K562 (cell line): ENCODE data around the gene SMIM12. TPM values are rescaled to one million over a fixed set of nuclear protein-coding genes. Genes with fewer than 3 reads are reported as not detected.

Source experiments
- ATAC-seq: fragments of 200-7000 bp; cut with Tn5 transposase; 3 replicates; pipeline ENCODE4 v1.9.1; 2020; ENCODE audit warnings: moderate library complexity
- BruUV-seq: library from RNA; stranded (reverse); fragments of 400-500 nt; replicated peaks from 2 replicates; lab custom pipeline; 2021; lab: Mats Ljungman, UMichigan
- CTCF ChIA-PET: fragments of 300-600 bp; formaldehyde crosslinking; extraction: SDS; loops from one replicate; lab custom pipeline; 2021; ENCODE audit warnings: low intra/inter-chr PET ratio; lab: Yijun Ruan, JAX
- POLR2A ChIA-PET: fragments of 300-600, 350-650 bp; sonication (Branson Sonifier 250); formaldehyde crosslinking; extraction: SDS; loops from one replicate; lab custom pipeline; 2021; ENCODE audit warnings: antibody characterized with exemption, inconsistent platforms; lab: Yijun Ruan, JAX
- DNase-seq, 4 experiments: peaks; one replicate each; pipeline versions ENCODE4 v3.0.0 to v3.0.0-alpha.2; 2011 to 2018; ENCODE audit warnings: low spot score in 3 of 4, mixed read lengths in 3 of 4; ENCODE audit errors: extremely low read depth in 1 of 4
- FAIRE-seq: peaks from 2 replicates; lab custom pipeline; 2011; peaks lifted over from hg19 to GRCh38; lab: Jason Lieb, UNC
- H2AFZ ChIP-seq: 2 replicates; pipeline ENCODE4 v1.6.0; 2011; ENCODE audit warnings: low read depth, low read length, control low read depth, inconsistent platforms
- H3K27ac ChIP-seq: fragments of 200-600 bp; 3 replicates; pipeline ENCODE4 v1.8.0; 2011; ENCODE audit warnings: low read depth, mild to moderate bottlenecking, control low read depth, inconsistent platforms, low read length, moderate library complexity, mixed read lengths; ENCODE audit errors: extremely low read depth
- H3K27me3 ChIP-seq, 2 experiments: fragments of 300-600 bp in 1 of 2; 2 replicates in 1 of 2; 3 replicates in 1 of 2; pipeline versions ENCODE4 v1.6.0 to v1.8.0; 2011; ENCODE audit warnings: inconsistent platforms in 2 of 2, low read length in 2 of 2, mild to moderate bottlenecking in 1 of 2, mixed read lengths in 1 of 2, moderate library complexity in 1 of 2; ENCODE audit not compliant: control insufficient read depth in 2 of 2, insufficient read depth in 2 of 2
- H3K36me3 ChIP-seq: fragments of 300-600 bp; 3 replicates; pipeline ENCODE4 v1.8.0; 2011; ENCODE audit warnings: mild to moderate bottlenecking, low read length, inconsistent platforms; ENCODE audit not compliant: control insufficient read depth, insufficient read depth
- H3K4me1 ChIP-seq, 2 experiments: fragments of 200-600 bp in 1 of 2; replicated peaks in 1 of 2; 2 replicates in 1 of 2; 3 replicates in 1 of 2; pipeline versions ENCODE4 v1.5.1 to v1.8.0; 2011; ENCODE audit warnings: inconsistent platforms in 2 of 2, low read length in 2 of 2, mild to moderate bottlenecking in 1 of 2, mixed read lengths in 1 of 2, moderate library complexity in 1 of 2; ENCODE audit not compliant: control insufficient read depth in 2 of 2, insufficient read depth in 2 of 2
- H3K4me2 ChIP-seq: 2 replicates; pipeline ENCODE4 v1.6.1; 2011; ENCODE audit warnings: low read length, control low read depth, inconsistent platforms, mixed read lengths; ENCODE audit not compliant: insufficient read depth
- H3K4me3 ChIP-seq: fragments of 200-600 bp; sonication (generic), shearing (Covaris generic); 2 replicates; pipeline ENCODE4 v1.5.1; 2016; ENCODE audit warnings: control low read depth, inconsistent platforms
- H3K79me2 ChIP-seq: fragments of 200-600 bp; 3 replicates; pipeline ENCODE4 v1.8.0; 2011; ENCODE audit warnings: low read length, inconsistent platforms; ENCODE audit not compliant: control insufficient read depth, insufficient read depth
- H3K9ac ChIP-seq, 2 experiments: 2 replicates each; pipeline versions ENCODE4 v1.6.0 to v1.6.1; 2011; ENCODE audit warnings: low read depth in 2 of 2, low read length in 2 of 2, control low read depth in 1 of 2, inconsistent platforms in 1 of 2, mild to moderate bottlenecking in 1 of 2, mixed read lengths in 1 of 2; ENCODE audit not compliant: insufficient read depth in 1 of 2
- H3K9me1 ChIP-seq: one replicate; pipeline ENCODE4 v1.6.0; 2011; ENCODE audit warnings: inconsistent platforms, mild to moderate bottlenecking, low read length, moderate library complexity; ENCODE audit not compliant: control insufficient read depth, insufficient read depth
- H3K9me3 ChIP-seq: replicated peaks from 2 replicates; pipeline ENCODE4 v1.5.1; 2011; ENCODE audit warnings: low read depth, low read length, inconsistent platforms; ENCODE audit not compliant: control insufficient read depth, insufficient read depth
- H4K20me1 ChIP-seq: replicated peaks from 2 replicates; pipeline ENCODE4 v1.6.1; 2011; ENCODE audit warnings: low read length, inconsistent platforms, mixed read lengths; ENCODE audit not compliant: control insufficient read depth, insufficient read depth
- FOXP1 ChIP-seq: sonication (generic); formaldehyde crosslinking; IDR thresholded peaks from 2 replicates; pipeline ENCODE4 v1.8.0; 2022; ENCODE audit warnings: mild to moderate bottlenecking, missing genetic modification reagents
- NEUROD1 ChIP-seq: fragments of 150-350 bp; IDR thresholded peaks from 2 replicates; pipeline ENCODE4 v1.6.1; 2014; ENCODE audit warnings: borderline replicate concordance, low read length, low read depth; ENCODE audit not compliant: partially characterized antibody
- NFIC ChIP-seq: fragments of 450-650 bp; IDR thresholded peaks from 2 replicates; pipeline ENCODE4 v1.6.1; 2017; ENCODE audit warnings: mild to moderate bottlenecking, inconsistent platforms
- WGBS: fragments of 100-300 bp; shearing (Covaris generic); methylation state at CpG from one replicate; pipeline ENCODE4 v1.1.6; 2016; ENCODE audit warnings: low coverage, mixed read lengths; ENCODE audit not compliant: insufficient coverage; ENCODE audit errors: missing lambda C conversion rate; 5-methylcytosine and 5-hydroxymethylcytosine counted together
- in situ Hi-C: fragments of 300-500 bp; cut with MboI; formaldehyde crosslinking; loops from 4 replicates; pipeline ENCODE4 v1.15.0; 2018; ENCODE audit warnings: inconsistent platforms, mixed read lengths
- intact Hi-C: fragments of 100-400 bp; cut with micrococcal nuclease; formaldehyde crosslinking; loops from 2 replicates; pipeline ENCODE4 v1.14.2; 2022
- polyA plus RNA-seq, 8 experiments: library from polyadenylated mRNA; depleted of rRNA in 4 of 8; stranded (reverse) in 5 of 8; unstranded in 3 of 8; fragments of >200 nt; fragmentation: Nextera tagmentation in 2 of 8; fragmentation: Illumina TruSeq in 1 of 8; extraction: Ambion mirVana in 2 of 8; extraction: Trizol in 1 of 8; gene quantifications; 2 replicates each; pipeline versions ENCODE4 v1.2.1 to v1.2.3, GENCODE V29; 2011 to 2014; ENCODE audit warnings: inconsistent platforms in 1 of 8, missing spikeins in 1 of 8
- total RNA-seq, 7 experiments: library from RNA; depleted of rRNA in 6 of 7; stranded (reverse); fragments of >200 nt in 6 of 7; fragmentation: Illumina TruSeq in 2 of 7; extraction: Trizol in 2 of 7; gene quantifications; 2 replicates each; pipeline versions ENCODE4 v1.2.1 to v1.2.3, GENCODE V29; 2011 to 2021; ENCODE audit warnings: low replicate concordance in 1 of 7
- TF ChIP-seq, protein P1 (sequence below): sonication (generic); formaldehyde crosslinking; IDR thresholded peaks from 2 replicates; pipeline ENCODE4 v1.8.0; 2022; ENCODE audit warnings: missing genetic modification reagents, mild to moderate bottlenecking, moderate library complexity, borderline replicate concordance

The SMIM12 gene
- total and polyA plus RNA-seq, 9 of the 15 experiments (the other 6 are each of a cell fraction or from before 2014, with no cell fraction given) = 51.7 to 112 (median 63.9) TPM

DNA sequence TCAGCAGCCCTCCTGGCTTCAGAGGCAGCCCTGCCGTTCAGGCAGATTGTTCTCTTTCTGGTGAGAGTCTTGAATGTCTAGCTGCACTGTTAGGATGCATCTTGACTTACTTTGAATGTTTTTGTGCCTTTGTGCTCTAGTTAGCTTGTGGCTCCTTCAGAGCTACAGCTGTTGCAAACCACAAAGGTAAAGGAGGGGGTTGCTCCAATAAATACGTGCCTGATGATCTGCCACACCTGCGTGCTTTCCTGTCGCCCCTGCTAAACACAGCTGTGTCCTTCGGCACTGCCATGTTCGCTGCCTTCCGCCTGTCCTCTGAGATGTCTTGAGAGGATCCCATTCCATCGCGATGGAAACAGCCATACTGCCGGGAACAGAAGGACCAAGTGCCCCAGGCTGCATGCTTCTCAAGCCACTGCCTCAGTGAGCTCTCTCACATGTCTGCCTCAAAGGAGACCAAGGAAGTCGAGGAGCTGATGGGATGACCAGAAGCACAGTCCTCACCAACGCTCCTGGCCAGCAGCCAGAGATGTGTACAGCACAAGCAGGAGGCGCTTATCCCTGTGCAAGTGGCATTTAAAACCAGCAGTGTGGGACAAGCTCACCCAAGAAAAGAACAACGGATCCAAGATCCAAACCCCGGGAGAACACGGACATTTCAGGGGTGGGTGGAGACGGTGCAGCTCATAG is 12.0 kb upstream of the SMIM12 start:
- no peak overlapping the region for H3K4me3 ChIP-seq
- 1% methylated on average over 17 of the region's 17 CpGs for WGBS
- no peak overlapping the region for H3K9ac ChIP-seq
- H3K27me3 ChIP-seq = peaks cover 71 to 83% of the 10 kb centered on the region in 2 experiments
- H3K4me1 ChIP-seq = peaks cover 0 to 10% of the 10 kb centered on the region in 2 experiments; a peak in 2 of 5 replicates
- TF ChIP-seq NFIC = peak; percentile 83
- TF ChIP-seq, protein P1, sequence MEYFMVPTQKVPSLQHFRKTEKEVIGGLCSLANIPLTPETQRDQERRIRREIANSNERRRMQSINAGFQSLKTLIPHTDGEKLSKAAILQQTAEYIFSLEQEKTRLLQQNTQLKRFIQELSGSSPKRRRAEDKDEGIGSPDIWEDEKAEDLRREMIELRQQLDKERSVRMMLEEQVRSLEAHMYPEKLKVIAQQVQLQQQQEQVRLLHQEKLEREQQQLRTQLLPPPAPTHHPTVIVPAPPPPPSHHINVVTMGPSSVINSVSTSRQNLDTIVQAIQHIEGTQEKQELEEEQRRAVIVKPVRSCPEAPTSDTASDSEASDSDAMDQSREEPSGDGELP = 0 out of 2 replicates have a peak, but pooled peaks have one; percentile 14
- TF ChIP-seq FOXP1 (CRISPR knock-in tag) = no peak
- no peak for TF ChIP-seq NEUROD1
- no peaks in the 10 kb centered on the region for H3K9me1 ChIP-seq
- no peaks in the 10 kb centered on the region for H3K36me3 ChIP-seq
- peak in 1 of 4 experiments; percentile 30 for DNase-seq
- ChIA-PET POLR2A (no interaction called here), CTCF (no interaction called here)
- no TSS peak for BruUV-seq
- no peak overlapping the region for H2AFZ ChIP-seq
- intact Hi-C loops (no loop called here), in situ Hi-C loops (no loop called here)
- no peak overlapping the region for H3K27ac ChIP-seq
- peak; percentile 30; the same call in 1 of the 3 replicates for ATAC-seq
- no peaks in the 10 kb centered on the region for H3K79me2 ChIP-seq
- H3K9me3 ChIP-seq = no peaks in the 10 kb centered on the region
- H4K20me1 ChIP-seq = peaks cover 3% of the 10 kb centered on the region; the same call in 1 of the 2 replicates
- H3K4me2 ChIP-seq = no peak overlapping the region
- peak; percentile 48 for FAIRE-seq
